SHP77 (cell line): ENCODE data around the gene ELAC1.
"Not testable (repeated sequence)": the region's sequence is repeated elsewhere in the genome, so short reads cannot be mapped to it uniquely, and the experiment has no call there.

Source experiments
- DNase-seq, 2 experiments: peaks; one replicate each; lab custom pipeline; 2025; lab: John Stamatoyannopoulos, UW

ELAC1 gene

GRCh38 chr18:50973367-50974126 lies 5.7 kb downstream of the ELAC1 start:
- DNase-seq, result no peak

DNA sequence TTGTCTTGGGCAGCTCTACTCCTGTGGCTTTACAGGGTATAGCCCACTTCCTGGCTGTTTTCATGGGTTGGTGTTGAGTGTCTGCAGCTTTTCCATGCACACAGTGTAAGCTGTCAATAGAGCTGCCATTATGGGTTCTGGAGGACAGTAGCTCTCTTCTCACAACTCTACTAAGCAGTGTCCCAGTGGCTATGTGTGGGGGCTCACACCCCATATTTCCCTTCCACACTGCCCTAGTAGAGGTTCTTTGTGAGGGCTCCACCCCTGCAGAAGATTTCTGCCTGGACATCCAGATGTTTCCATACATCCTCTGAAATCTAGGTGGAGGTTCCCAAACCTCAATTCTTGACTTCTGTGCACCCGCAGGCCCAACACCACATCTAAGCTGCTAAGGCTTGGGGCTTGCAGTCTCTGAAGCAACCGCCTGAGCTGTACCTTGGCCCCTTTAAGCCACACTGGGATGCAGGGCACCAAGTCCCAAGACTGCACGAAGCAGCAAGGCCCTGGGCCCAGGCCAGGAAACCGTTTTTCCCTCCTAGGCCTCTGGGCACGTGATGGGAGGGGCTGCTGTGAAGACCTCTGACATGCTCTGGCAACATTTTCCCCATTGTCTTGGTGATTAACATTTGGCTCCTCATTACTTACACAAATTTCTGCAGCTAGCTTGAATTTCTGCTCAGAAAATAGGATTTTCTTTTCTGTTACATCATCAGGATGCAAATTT lies 9.4 kb downstream of the ELAC1 start:
- no peak for DNase-seq

- no peak for DNase-seq
Observed at GRCh38 chr18:50981381-50981780, 13.5 kb downstream of the ELAC1 start.

- no peak for DNase-seq
Observed at GRCh38 chr18:50982086-50982801, 14.4 kb downstream of the ELAC1 start.

DNA sequence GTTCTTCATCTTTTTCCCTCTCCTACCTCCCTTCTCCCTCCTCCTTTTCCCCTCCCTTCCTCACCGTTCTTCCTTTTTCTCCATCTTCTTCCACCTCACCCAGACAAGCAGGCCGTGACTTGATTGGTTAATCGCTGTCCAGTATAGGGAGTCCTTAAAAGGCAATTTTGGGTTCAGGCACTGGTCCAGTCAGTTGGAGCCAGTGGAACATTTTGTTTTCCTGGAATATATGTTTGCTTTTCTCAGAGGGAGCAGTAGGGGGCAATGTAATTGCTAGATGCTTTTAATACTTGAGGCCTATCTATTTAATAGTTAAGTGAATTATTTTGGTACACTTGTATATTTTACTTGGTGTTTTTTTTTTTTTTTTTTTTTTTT lies 15.0 kb downstream of the ELAC1 start:
- DNase-seq, result no peak

- no peak for DNase-seq
Observed at GRCh38 chr18:50986360-50987087, 18.7 kb downstream of the ELAC1 start.

GRCh38 chr18:50987261-50987660 lies 19.4 kb downstream of the ELAC1 start:
- no peak for DNase-seq

DNA sequence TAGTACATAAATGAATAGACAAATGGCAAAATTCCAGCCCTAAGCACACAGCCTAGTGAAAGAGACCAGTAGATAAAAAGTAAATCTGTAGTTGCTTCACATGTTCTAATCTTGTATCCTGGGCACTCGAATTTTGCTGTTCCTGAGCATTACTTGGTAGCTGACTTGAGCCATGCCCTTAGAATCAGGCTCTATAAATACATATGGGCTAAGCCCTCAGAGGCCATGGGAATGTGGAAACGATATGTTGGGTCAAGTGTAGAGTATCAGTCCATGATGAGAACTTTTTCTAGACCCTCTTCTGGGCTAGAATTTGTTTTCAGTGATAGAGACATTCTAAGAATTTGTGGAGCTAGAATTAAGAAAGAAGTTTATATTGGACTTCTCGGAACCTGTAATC lies 21.9 kb downstream of the ELAC1 start:
- no peak for DNase-seq

DNA sequence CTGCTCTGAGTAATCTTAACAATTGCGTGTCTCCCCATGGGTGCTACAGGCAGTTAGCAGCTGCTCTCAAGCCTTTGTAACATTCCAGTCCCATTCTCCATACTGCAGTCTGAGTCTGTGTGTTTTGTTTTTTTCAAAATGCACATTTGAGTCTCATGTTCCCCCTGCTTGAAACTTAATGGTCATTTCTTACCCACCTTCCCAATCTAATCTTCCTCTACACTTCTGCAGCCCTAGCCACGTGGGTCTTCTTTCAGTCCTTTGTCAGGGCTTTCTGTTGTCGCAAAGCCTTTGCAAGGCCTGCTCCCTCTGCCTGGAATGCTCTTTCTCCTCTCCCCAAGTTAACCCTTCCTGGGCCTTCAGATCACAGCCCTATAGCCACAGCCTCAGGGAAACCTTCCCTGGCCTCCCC lies 24.5 kb downstream of the ELAC1 start:
- DNase-seq, result no peak

DNA sequence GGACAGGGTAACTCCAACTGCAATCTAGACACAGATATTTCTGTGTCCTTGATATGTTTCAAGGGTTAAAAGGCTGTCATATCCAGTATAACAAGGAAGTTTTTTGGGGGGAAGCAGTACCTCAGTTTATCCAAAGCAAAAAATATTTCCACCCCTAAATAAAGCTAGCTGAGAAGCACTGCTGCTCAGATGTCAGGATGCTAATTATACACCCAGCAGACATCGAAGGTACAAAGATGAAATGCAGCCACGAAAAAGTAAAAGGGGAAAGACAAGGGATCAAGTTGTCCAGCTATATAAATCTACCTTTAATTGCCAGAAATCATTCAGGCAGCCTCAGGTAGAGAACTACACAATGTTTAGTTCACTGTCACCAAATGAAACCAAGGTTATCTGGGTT lies 26.2 kb downstream of the ELAC1 start:
- no peak for DNase-seq

DNA sequence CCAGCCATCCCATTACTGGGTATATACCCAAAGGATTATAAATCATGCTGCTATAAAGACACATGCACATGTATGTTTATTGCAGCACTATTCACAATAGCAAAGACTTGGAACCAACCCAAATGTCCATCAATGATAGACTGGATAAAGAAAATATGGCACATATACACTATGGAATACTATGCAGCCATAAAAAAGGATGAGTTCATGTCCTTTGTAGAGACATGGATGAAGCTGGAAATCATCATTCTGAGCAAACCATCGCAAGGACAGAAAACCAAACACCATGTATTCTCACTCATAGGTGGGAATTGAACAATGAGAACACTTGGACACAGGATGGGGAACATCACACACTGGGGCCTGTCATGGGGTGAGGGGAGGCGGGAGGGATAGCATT lies 35.3 kb downstream of the ELAC1 start:
- not testable (repeated sequence) for DNase-seq

- no peak for DNase-seq
Observed at GRCh38 chr18:51006061-51006818, 38.4 kb downstream of the ELAC1 start.

- no peak for DNase-seq
Observed at GRCh38 chr18:51006948-51007789, 39.3 kb downstream of the ELAC1 start.

DNA sequence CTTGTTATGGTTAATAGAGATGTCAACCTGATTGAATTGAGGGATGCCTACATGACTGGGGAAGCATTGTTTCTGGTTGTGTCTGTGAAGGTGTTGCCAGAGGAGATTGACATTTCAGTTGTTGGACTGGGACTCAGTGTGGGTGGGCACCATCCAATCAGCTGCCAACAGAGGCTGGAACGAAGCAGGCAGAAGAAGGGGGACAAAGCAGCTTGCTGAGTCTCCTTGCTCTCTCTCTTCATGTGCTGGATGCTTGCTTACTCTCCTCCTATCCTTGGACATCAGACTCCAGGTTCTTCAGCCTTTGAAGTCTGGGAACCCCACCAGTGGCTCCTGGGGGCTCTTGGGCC lies 39.9 kb downstream of the ELAC1 start:
- no peak for DNase-seq

DNA sequence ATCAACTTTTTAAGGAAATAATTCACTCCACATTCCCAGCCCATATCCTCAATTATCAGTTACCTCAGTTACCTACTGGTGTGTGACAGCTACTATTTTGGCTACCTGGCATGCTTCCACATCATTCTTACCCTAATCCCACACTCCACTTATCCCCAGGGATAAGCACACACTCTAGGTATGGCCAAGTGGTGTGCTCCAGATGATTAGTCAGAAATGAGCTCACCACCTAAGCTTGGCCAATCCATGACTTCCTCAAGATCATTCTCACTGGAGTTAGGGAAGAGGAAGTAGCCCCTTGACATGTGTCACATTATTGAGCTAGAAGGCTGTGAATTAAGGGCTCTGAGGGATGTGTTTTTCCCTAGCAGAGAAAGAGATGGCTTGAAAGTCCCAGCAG lies 41.2 kb downstream of the ELAC1 start:
- peak; percentile 3 to 58 for DNase-seq

DNA sequence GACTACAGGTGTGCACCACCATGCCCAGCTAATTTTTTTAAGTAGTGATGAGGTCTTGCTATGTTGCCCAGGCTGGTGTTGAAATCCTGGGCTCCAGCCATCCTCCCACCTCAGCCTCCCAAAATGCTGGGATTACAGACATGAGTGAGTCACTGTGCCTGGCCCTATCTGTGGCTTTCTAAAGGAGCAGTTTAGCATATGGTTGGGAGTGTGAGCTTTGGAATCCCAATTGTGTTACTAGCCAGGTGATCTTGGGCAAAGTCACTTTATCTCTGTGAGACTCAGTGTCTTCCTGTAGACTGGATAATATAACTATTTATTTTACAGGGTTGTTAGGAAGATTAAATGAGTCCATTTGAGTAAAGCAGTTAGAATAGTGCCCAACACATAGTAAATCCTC lies 42.4 kb downstream of the ELAC1 start:
- no peak for DNase-seq

DNA sequence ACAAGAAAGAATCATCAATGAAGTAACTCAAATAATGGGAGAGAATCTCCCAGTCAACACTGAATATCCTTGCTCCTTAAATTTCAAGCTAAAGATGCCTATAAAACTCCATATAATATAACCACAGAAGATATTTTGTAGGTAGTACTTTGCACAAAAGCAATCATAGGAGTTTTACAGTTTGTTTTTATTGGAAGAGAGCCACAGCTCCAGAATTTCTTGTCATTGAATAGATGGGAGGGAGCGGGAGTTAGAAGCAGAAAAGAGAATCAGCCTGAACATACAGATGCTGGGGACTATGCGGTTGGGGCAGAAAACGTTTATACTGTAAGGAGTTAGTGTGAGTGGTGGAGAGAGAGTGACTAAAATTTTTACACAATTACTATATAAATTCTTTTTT lies 43.9 kb downstream of the ELAC1 start:
- DNase-seq, result no peak

DNA sequence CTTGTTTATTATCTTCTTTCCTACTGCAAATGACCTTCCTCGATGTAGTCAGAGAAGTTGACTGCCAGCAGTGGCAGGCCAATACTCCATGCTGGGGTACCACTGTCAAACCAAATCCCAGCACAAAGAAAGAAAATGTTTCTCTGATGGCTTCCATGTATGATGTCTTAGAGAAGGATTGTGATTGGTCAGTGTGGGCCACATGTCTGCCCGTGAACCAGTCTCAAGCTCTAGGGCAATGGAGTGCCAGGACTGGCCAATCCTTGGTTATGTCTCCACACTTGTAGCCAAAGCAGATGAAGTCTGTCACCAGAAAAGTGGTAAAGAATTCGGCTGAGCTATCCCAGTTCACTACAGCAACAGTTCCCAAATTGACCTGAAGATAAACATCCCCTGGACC lies 44.6 kb downstream of the ELAC1 start:
- DNase-seq, result no peak

DNA sequence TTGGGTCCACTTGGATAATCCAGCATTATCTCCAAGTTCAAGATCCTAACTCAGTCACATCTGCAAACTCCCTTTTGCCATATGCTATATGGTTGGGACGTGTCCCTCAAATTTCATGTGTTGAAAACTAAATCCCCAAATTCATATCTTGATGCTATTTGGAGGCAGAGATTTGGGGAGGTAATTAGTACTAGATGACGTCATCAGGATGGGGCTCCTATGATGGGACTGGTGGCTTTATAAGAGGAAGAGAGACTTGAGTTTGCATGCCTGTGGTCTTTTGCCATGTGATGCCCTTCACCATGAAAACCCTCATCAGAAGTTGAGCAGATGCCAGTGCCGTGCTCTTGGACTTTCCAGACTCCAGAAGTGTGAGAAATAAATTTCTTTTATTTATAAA lies 45.4 kb downstream of the ELAC1 start:
- no peak for DNase-seq

- no peak for DNase-seq
Observed at GRCh38 chr18:51017140-51017879, 49.5 kb downstream of the ELAC1 start.
